ENCODE results near the gene CCDC192.

- TF ChIP-seq YY1 (IDR thresholded peaks at IDR 0.05; ENCODE audit: insufficient read depth, insufficient read length) (no peak), ZNF274 (IDR thresholded peaks at IDR 0.05; ENCODE audit: low read depth, low read length) (no peak)
Observed at GRCh38 chr5:127824126-127824525, 120.9 kb downstream of the CCDC192 start.

All from NT2/D1 (cell line).